ENCODE results near the gene CABP1. TPM values are rescaled to one million over a fixed set of nuclear protein-coding genes. Genes with fewer than 3 reads are reported as not detected.

The CABP1 gene
- total RNA-seq, 1 experiment from 2014 or later = 1.2 TPM

DNA sequence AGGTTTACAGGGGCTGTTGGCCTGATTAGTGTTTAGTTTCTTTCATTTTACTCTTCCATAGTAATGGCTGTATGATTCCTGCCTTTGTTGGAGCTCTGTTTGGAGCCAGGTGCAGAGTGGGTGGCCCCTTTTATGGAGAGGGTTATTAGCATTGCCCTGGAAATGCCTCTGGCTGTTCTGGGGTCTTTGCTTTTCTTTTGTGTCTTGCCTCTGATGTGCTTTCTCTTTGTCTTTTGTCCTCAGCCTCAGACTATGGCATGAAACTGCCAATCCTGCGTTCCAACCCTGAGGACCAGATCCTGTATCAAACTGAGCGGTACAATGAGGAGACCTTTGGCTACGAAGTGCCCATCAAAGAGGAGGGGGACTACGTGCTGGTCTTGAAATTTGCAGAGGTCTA is 53.4 kb downstream of the CABP1 start:
- TF ChIP-seq EZH2 (IDR thresholded peaks at IDR 0.05; ENCODE audit: borderline replicate concordance, low read depth, low read length, poor library complexity, severe bottlenecking) = no peak
- TF ChIP-seq, protein P1, sequence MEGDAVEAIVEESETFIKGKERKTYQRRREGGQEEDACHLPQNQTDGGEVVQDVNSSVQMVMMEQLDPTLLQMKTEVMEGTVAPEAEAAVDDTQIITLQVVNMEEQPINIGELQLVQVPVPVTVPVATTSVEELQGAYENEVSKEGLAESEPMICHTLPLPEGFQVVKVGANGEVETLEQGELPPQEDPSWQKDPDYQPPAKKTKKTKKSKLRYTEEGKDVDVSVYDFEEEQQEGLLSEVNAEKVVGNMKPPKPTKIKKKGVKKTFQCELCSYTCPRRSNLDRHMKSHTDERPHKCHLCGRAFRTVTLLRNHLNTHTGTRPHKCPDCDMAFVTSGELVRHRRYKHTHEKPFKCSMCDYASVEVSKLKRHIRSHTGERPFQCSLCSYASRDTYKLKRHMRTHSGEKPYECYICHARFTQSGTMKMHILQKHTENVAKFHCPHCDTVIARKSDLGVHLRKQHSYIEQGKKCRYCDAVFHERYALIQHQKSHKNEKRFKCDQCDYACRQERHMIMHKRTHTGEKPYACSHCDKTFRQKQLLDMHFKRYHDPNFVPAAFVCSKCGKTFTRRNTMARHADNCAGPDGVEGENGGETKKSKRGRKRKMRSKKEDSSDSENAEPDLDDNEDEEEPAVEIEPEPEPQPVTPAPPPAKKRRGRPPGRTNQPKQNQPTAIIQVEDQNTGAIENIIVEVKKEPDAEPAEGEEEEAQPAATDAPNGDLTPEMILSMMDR (conservative IDR thresholded peaks at IDR 0.05; ENCODE audit: low read depth, low read length) = no peak
- ChIA-PET CTCF (no interaction called here), POLR2A (ENCODE audit: low non-redundant PET) (no interaction called here)
- intact Hi-C loops (cut with micrococcal nuclease; ENCODE audit: unreplicated experiment) = no loop called here
- DNase-seq (ENCODE audit: low spot score) = no peak
- peaks cover 18% of the 10 kb centered on the region for H3K4me1 ChIP-seq (ENCODE audit: insufficient read depth, low read length, poor library complexity, severe bottlenecking)
- H3K4me3 ChIP-seq (ENCODE audit: low read depth, low read length, poor library complexity, severe bottlenecking) = no peak overlapping the region
- no TSS peak for BruUV-seq (replicated peaks)
- H3K27me3 ChIP-seq (replicated peaks; ENCODE audit: insufficient read depth, low read depth, low read length, poor library complexity) = no peaks in the 10 kb centered on the region
- H3K27ac ChIP-seq (ENCODE audit: low read depth, low read length, poor library complexity, severe bottlenecking) = no peak overlapping the region
- H3K36me3 ChIP-seq (ENCODE audit: insufficient read depth, low read length, poor library complexity, severe bottlenecking) = peaks cover 53% of the 10 kb centered on the region
- no peaks in the 10 kb centered on the region for H3K9me3 ChIP-seq (ENCODE audit: low read depth, low read length, poor library complexity, severe bottlenecking)

DNA sequence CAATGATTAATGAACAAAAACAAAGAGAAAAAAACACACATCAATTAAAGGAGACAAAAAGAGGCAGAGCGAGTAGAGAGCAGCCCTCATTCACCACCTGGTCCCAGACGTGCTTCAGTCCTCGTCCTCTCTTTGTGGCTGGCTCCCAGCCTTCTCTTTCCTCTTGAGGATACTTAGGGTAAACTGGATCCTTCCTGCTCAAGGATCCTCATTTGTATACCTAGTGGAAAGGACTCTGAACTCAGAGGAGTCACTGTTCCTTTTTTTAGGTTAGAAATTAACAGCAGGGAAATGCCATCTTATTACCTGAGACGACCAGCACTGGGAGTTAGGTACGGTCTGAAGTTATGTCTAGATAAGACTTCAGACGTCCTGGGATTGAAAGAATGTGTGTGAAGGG is 56.2 kb downstream of the CABP1 start:
- Histone ChIP-seq H3K27me3 (replicated peaks; ENCODE audit: insufficient read depth, low read depth, low read length, poor library complexity) (no peaks in the 10 kb centered on the region), H3K9me3 (ENCODE audit: low read depth, low read length, poor library complexity, severe bottlenecking) (no peaks in the 10 kb centered on the region), H3K4me3 (ENCODE audit: low read depth, low read length, poor library complexity, severe bottlenecking) (no peak overlapping the region), H3K36me3 (ENCODE audit: insufficient read depth, low read length, poor library complexity, severe bottlenecking) (peaks cover 80% of the 10 kb centered on the region), H3K27ac (ENCODE audit: low read depth, low read length, poor library complexity, severe bottlenecking) (no peak overlapping the region), H3K4me1 (ENCODE audit: insufficient read depth, low read length, poor library complexity, severe bottlenecking) (no peaks in the 10 kb centered on the region)
- TF ChIP-seq EZH2 (IDR thresholded peaks at IDR 0.05; ENCODE audit: borderline replicate concordance, low read depth, low read length, poor library complexity, severe bottlenecking) = no peak
- TF ChIP-seq, protein P1 (conservative IDR thresholded peaks at IDR 0.05; ENCODE audit: low read depth, low read length) = no peak
- POLR2A ChIA-PET (ENCODE audit: low non-redundant PET) = no interaction called here
- CTCF ChIA-PET = no interaction called here
- intact Hi-C loops (cut with micrococcal nuclease; ENCODE audit: unreplicated experiment) = no loop called here
- BruUV-seq (replicated peaks) = no TSS peak
- DNase-seq (ENCODE audit: low spot score) = no peak

DNA sequence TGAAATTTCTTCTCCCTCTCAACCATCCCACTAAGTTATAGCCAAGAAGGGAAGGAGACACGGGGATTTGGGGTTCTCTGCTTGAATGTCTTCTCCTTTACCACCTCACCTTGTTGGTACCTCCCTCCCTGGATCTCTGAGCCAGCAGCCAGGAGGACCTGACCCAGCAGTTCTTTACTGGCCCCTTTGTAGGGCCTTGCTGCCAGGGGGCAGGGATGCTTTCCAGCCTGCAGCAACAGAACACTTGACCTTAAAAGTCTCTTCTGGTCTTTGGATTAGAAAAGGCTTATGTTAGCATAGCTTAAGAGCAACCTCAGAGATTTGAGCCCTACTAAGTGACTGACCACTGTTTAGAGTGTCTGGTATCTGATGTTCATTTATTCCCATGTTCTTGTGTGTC is 56.9 kb downstream of the CABP1 start:
- BruUV-seq (replicated peaks) = no TSS peak
- POLR2A ChIA-PET (ENCODE audit: low non-redundant PET) = no interaction called here

More for the DNA sequence above, 56.9 kb downstream of the CABP1 start:
- Histone ChIP-seq H3K9me3 (ENCODE audit: low read depth, low read length, poor library complexity, severe bottlenecking) (no peaks in the 10 kb centered on the region), H3K36me3 (ENCODE audit: insufficient read depth, low read length, poor library complexity, severe bottlenecking) (peaks cover 81% of the 10 kb centered on the region), H3K27me3 (replicated peaks; ENCODE audit: insufficient read depth, low read depth, low read length, poor library complexity) (no peaks in the 10 kb centered on the region), H3K4me1 (ENCODE audit: insufficient read depth, low read length, poor library complexity, severe bottlenecking) (no peaks in the 10 kb centered on the region), H3K4me3 (ENCODE audit: low read depth, low read length, poor library complexity, severe bottlenecking) (no peak overlapping the region), H3K27ac (ENCODE audit: low read depth, low read length, poor library complexity, severe bottlenecking) (no peak overlapping the region)
- no peak for TF ChIP-seq EZH2 (IDR thresholded peaks at IDR 0.05; ENCODE audit: borderline replicate concordance, low read depth, low read length, poor library complexity, severe bottlenecking)
- TF ChIP-seq, protein P1 (conservative IDR thresholded peaks at IDR 0.05; ENCODE audit: low read depth, low read length) = no peak
- DNase-seq (ENCODE audit: low spot score) = no peak
- intact Hi-C loops (cut with micrococcal nuclease; ENCODE audit: unreplicated experiment) = no loop called here
- CTCF ChIA-PET = no interaction called here

Measured in A673 (cell line).